ENCODE data around the gene STEAP1B. TPM values are rescaled to one million over a fixed set of nuclear protein-coding genes. Genes with fewer than 3 reads are reported as not detected.

Gene STEAP1B
- total RNA-seq, 1 experiment from 2014 or later: 0.27 TPM

DNA sequence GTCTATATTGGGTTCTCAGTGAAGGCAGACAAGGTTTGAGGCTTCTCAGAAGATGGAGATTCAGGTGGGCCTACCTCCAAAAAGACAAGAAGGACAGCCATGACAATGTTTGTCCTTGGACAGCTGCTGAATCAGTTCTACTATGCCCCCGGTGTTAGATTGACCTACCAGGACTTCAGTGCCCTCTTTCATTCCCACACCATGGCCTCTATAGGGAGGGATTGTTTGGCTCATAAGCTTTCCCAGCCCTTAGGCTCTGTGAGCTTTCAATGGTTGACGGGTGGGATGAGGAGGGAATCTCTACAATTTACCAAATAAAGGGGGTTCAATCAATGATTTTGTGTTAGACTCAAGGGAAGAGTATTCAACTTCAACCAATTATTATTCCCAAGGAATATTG, 119.7 kb downstream of the STEAP1B start:
- H3K9me3 ChIP-seq (ENCODE audit: control insufficient read depth in 1 of 2, insufficient read depth in 1 of 2, low read depth in 1 of 2, low read length in 2 of 2): no peaks in the 10 kb centered on the region
- RAD21 ChIA-PET (ENCODE audit: low non-redundant PET in 1 of 2, low total read pairs in 2 of 2, uncharacterized antibody in 2 of 2, unreplicated experiment in 2 of 2): no interaction called here
- no peak overlapping the region for H2AFZ ChIP-seq (ENCODE audit: low read depth, low read length, poor library complexity, severe bottlenecking)
- H3K27ac ChIP-seq (ENCODE audit: low read depth, low read length): no peak overlapping the region
- TF ChIP-seq EZH2phosphoT487 (IDR thresholded peaks at IDR 0.05; ENCODE audit: borderline replicate concordance) (no peak), YY1 (IDR thresholded peaks at IDR 0.05; ENCODE audit: extremely low read depth, insufficient replicate concordance, low read depth, low read length) (no peak), SIN3A (IDR thresholded peaks at IDR 0.05; ENCODE audit: low read depth) (no peak), RAD21 (IDR thresholded peaks at IDR 0.05; ENCODE audit: low read depth) (no peak), EGR1 (IDR thresholded peaks at IDR 0.05; ENCODE audit: low read depth) (no peak), SRF (IDR thresholded peaks at IDR 0.05; ENCODE audit: low read depth) (no peak), ZFX (IDR thresholded peaks at IDR 0.05) (no peak), CEBPB (IDR thresholded peaks at IDR 0.05; ENCODE audit: low read depth) (no peak), ELF1 (IDR thresholded peaks at IDR 0.05; ENCODE audit: borderline replicate concordance, low read depth) (no peak), POLR2A (IDR thresholded peaks at IDR 0.05; ENCODE audit: borderline replicate concordance, extremely low read depth, insufficient read depth, insufficient read length) (no peak), POLR2AphosphoS5 (IDR thresholded peaks at IDR 0.05; ENCODE audit: low read depth, low read length) (no peak), CBX3 (IDR thresholded peaks at IDR 0.05; ENCODE audit: low read depth) (no peak), FOSL1 (IDR thresholded peaks at IDR 0.05; ENCODE audit: low read depth) (no peak)
- TF ChIP-seq, protein P1, sequence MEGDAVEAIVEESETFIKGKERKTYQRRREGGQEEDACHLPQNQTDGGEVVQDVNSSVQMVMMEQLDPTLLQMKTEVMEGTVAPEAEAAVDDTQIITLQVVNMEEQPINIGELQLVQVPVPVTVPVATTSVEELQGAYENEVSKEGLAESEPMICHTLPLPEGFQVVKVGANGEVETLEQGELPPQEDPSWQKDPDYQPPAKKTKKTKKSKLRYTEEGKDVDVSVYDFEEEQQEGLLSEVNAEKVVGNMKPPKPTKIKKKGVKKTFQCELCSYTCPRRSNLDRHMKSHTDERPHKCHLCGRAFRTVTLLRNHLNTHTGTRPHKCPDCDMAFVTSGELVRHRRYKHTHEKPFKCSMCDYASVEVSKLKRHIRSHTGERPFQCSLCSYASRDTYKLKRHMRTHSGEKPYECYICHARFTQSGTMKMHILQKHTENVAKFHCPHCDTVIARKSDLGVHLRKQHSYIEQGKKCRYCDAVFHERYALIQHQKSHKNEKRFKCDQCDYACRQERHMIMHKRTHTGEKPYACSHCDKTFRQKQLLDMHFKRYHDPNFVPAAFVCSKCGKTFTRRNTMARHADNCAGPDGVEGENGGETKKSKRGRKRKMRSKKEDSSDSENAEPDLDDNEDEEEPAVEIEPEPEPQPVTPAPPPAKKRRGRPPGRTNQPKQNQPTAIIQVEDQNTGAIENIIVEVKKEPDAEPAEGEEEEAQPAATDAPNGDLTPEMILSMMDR (IDR thresholded peaks at IDR 0.05 in 2 of 3, conservative IDR thresholded peaks at IDR 0.05 in 1 of 3; ENCODE audit: borderline replicate concordance in 1 of 3, insufficient read depth in 1 of 3, low read depth in 2 of 3, low read length in 2 of 3): no peak
- TF ChIP-seq, protein P2, sequence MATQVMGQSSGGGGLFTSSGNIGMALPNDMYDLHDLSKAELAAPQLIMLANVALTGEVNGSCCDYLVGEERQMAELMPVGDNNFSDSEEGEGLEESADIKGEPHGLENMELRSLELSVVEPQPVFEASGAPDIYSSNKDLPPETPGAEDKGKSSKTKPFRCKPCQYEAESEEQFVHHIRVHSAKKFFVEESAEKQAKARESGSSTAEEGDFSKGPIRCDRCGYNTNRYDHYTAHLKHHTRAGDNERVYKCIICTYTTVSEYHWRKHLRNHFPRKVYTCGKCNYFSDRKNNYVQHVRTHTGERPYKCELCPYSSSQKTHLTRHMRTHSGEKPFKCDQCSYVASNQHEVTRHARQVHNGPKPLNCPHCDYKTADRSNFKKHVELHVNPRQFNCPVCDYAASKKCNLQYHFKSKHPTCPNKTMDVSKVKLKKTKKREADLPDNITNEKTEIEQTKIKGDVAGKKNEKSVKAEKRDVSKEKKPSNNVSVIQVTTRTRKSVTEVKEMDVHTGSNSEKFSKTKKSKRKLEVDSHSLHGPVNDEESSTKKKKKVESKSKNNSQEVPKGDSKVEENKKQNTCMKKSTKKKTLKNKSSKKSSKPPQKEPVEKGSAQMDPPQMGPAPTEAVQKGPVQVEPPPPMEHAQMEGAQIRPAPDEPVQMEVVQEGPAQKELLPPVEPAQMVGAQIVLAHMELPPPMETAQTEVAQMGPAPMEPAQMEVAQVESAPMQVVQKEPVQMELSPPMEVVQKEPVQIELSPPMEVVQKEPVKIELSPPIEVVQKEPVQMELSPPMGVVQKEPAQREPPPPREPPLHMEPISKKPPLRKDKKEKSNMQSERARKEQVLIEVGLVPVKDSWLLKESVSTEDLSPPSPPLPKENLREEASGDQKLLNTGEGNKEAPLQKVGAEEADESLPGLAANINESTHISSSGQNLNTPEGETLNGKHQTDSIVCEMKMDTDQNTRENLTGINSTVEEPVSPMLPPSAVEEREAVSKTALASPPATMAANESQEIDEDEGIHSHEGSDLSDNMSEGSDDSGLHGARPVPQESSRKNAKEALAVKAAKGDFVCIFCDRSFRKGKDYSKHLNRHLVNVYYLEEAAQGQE (IDR thresholded peaks at IDR 0.05; ENCODE audit: low read depth): no peak
- TF ChIP-seq, protein P3, sequence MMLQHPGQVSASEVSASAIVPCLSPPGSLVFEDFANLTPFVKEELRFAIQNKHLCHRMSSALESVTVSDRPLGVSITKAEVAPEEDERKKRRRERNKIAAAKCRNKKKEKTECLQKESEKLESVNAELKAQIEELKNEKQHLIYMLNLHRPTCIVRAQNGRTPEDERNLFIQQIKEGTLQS (IDR thresholded peaks at IDR 0.05): no peak
- TF ChIP-seq, protein P4, sequence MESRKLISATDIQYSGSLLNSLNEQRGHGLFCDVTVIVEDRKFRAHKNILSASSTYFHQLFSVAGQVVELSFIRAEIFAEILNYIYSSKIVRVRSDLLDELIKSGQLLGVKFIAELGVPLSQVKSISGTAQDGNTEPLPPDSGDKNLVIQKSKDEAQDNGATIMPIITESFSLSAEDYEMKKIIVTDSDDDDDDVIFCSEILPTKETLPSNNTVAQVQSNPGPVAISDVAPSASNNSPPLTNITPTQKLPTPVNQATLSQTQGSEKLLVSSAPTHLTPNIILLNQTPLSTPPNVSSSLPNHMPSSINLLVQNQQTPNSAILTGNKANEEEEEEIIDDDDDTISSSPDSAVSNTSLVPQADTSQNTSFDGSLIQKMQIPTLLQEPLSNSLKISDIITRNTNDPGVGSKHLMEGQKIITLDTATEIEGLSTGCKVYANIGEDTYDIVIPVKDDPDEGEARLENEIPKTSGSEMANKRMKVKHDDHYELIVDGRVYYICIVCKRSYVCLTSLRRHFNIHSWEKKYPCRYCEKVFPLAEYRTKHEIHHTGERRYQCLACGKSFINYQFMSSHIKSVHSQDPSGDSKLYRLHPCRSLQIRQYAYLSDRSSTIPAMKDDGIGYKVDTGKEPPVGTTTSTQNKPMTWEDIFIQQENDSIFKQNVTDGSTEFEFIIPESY (IDR thresholded peaks at IDR 0.05; ENCODE audit: extremely low read depth, insufficient replicate concordance, low read length): no peak
- H3K4me2 ChIP-seq (ENCODE audit: low read length): no peak overlapping the region
- no peaks in the 10 kb centered on the region for H4K20me1 ChIP-seq (ENCODE audit: insufficient read depth)
- H3K9ac ChIP-seq (ENCODE audit: low read length): no peak overlapping the region
- intact Hi-C loops (cut with micrococcal nuclease): no loop called here
- no peaks in the 10 kb centered on the region for H3K36me3 ChIP-seq (ENCODE audit: control insufficient read depth in 1 of 2, insufficient read depth in 2 of 2, low read length in 2 of 2)
- BruUV-seq (replicated peaks): no TSS peak
- H3K4me1 ChIP-seq (ENCODE audit: control insufficient read depth in 1 of 2, insufficient read depth in 2 of 2, low read length in 2 of 2): no peaks in the 10 kb centered on the region
- no peak overlapping the region for H3K4me3 ChIP-seq (replicated peaks in 1 of 2; ENCODE audit: low read depth in 1 of 2, low read length in 2 of 2)
- H3K27me3 ChIP-seq (ENCODE audit: insufficient read depth, low read length): no peaks in the 10 kb centered on the region
- CTCF ChIA-PET: no interaction called here
- no peak for ATAC-seq
- no peaks in the 10 kb centered on the region for H3K9me2 ChIP-seq (ENCODE audit: insufficient read depth)
- no peak for DNase-seq (ENCODE audit: low read depth, low spot score)
- no peaks in the 10 kb centered on the region for H3K79me2 ChIP-seq (ENCODE audit: insufficient read depth, low read length)
- POLR2A ChIA-PET: no interaction called here

All from HCT116 (cell line).